Caco-2 (cell line): ENCODE data around the gene MID2. TPM values are rescaled to one million over a fixed set of nuclear protein-coding genes. Genes with fewer than 3 reads are reported as not detected.

Experiments used
- BruUV-seq: library from RNA; stranded (reverse); fragments of 400-500 nt; replicated peaks from 2 replicates; lab custom pipeline; 2021; lab: Mats Ljungman, UMichigan
- CTCF ChIA-PET: fragments of 300-600 bp; sonication (Branson Sonifier 250); formaldehyde crosslinking; loops from one replicate; lab custom pipeline; 2022; ENCODE audit warnings: antibody characterized with exemption; lab: Charles Lee
- POLR2A ChIA-PET: fragments of 300-600 bp; sonication (Branson Sonifier 250); formaldehyde crosslinking; loops from one replicate; lab custom pipeline; 2022; ENCODE audit warnings: antibody characterized with exemption; lab: Charles Lee
- DNase-seq, 2 experiments: peaks; one replicate each; pipeline versions ENCODE4 v3.0.0 to v3.0.0-alpha.2; 2020 to 2022
- H3K27me3 ChIP-seq: replicated peaks from 2 replicates; pipeline ENCODE4 v1.6.0; 2011; ENCODE audit warnings: low read length; ENCODE audit not compliant: control insufficient read depth, insufficient read depth
- H3K36me3 ChIP-seq: 2 replicates; pipeline ENCODE4 v1.5.1; 2011; ENCODE audit warnings: low read length; ENCODE audit not compliant: control insufficient read depth, insufficient read depth
- H3K4me1 ChIP-seq: fragments of 250-450 bp; sonication (Bioruptor Pico); 2 replicates; pipeline ENCODE4 v1.5.1; 2020; ENCODE audit warnings: mild to moderate bottlenecking
- H3K4me3 ChIP-seq: 2 replicates; pipeline ENCODE4 v1.5.1; 2011; ENCODE audit warnings: low read depth, mild to moderate bottlenecking, control low read depth, low read length
- H3K9me3 ChIP-seq: fragments of 250-450 bp; sonication (Bioruptor Pico); 2 replicates; pipeline ENCODE4 v1.5.1; 2020; ENCODE audit warnings: mild to moderate bottlenecking, moderate library complexity
- H3K27ac Mint-ChIP-seq: one replicate; pipeline ENCODE4 v1.8.0; 2022; ENCODE audit warnings: mixed read lengths; ENCODE audit not compliant: unreplicated experiment
- H3K27me3 Mint-ChIP-seq: one replicate; pipeline ENCODE4 v1.8.0; 2022; ENCODE audit warnings: mixed read lengths; ENCODE audit not compliant: insufficient read depth, unreplicated experiment
- H3K36me3 Mint-ChIP-seq: one replicate; pipeline ENCODE4 v1.8.0; 2022; ENCODE audit warnings: mild to moderate bottlenecking, mixed read lengths; ENCODE audit not compliant: insufficient read depth, unreplicated experiment
- H3K4me1 Mint-ChIP-seq: one replicate; pipeline ENCODE4 v1.8.0; 2022; ENCODE audit warnings: low read depth, mixed read lengths; ENCODE audit not compliant: unreplicated experiment
- H3K4me3 Mint-ChIP-seq: one replicate; pipeline ENCODE4 v1.8.0; 2022; ENCODE audit warnings: mild to moderate bottlenecking, moderate library complexity, mixed read lengths; ENCODE audit not compliant: unreplicated experiment
- H3K9me3 Mint-ChIP-seq: one replicate; pipeline ENCODE4 v1.8.0; 2022; ENCODE audit warnings: mixed read lengths; ENCODE audit not compliant: unreplicated experiment
- intact Hi-C: fragments of 100-400 bp; cut with micrococcal nuclease; formaldehyde crosslinking; loops from one replicate; pipeline ENCODE4 v1.10.0; 2022; ENCODE audit not compliant: unreplicated experiment
- total RNA-seq: library from RNA; stranded (reverse); gene quantifications from 2 replicates; pipeline ENCODE4 v1.2.3, GENCODE V29; 2022
- TF ChIP-seq, protein P1 (sequence below), 2 experiments: fragments of 200-600 bp in 1 of 2; IDR thresholded peaks; 1 replicate in 1 of 2; 2 replicates in 1 of 2; pipeline versions ENCODE4 v1.5.1 to v1.8.0; 2011 to 2022; ENCODE audit warnings: antibody characterized with exemption in 1 of 2, control low read depth in 1 of 2, inconsistent platforms in 1 of 2, low read depth in 1 of 2, low read length in 1 of 2, mild to moderate bottlenecking in 1 of 2, moderate library complexity in 1 of 2; ENCODE audit not compliant: insufficient read depth in 1 of 2, severe bottlenecking in 1 of 2, unreplicated experiment in 1 of 2

The MID2 gene
- total RNA-seq, 1 experiment from 2014 or later, result 1.9 TPM

- H3K9me3 Mint-ChIP-seq, result no peaks in the 10 kb centered on the region
- TF ChIP-seq, protein P1, sequence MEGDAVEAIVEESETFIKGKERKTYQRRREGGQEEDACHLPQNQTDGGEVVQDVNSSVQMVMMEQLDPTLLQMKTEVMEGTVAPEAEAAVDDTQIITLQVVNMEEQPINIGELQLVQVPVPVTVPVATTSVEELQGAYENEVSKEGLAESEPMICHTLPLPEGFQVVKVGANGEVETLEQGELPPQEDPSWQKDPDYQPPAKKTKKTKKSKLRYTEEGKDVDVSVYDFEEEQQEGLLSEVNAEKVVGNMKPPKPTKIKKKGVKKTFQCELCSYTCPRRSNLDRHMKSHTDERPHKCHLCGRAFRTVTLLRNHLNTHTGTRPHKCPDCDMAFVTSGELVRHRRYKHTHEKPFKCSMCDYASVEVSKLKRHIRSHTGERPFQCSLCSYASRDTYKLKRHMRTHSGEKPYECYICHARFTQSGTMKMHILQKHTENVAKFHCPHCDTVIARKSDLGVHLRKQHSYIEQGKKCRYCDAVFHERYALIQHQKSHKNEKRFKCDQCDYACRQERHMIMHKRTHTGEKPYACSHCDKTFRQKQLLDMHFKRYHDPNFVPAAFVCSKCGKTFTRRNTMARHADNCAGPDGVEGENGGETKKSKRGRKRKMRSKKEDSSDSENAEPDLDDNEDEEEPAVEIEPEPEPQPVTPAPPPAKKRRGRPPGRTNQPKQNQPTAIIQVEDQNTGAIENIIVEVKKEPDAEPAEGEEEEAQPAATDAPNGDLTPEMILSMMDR (IDR thresholded peaks at IDR 0.05; ENCODE audit: insufficient read depth in 1 of 2, low read depth in 1 of 2, low read length in 1 of 2, severe bottlenecking in 1 of 2, unreplicated experiment in 1 of 2), result no peak
- intact Hi-C loops, result no loop called here
Measured at GRCh38 chrX:107902721-107903120, 77.1 kb downstream of the MID2 start.

DNA sequence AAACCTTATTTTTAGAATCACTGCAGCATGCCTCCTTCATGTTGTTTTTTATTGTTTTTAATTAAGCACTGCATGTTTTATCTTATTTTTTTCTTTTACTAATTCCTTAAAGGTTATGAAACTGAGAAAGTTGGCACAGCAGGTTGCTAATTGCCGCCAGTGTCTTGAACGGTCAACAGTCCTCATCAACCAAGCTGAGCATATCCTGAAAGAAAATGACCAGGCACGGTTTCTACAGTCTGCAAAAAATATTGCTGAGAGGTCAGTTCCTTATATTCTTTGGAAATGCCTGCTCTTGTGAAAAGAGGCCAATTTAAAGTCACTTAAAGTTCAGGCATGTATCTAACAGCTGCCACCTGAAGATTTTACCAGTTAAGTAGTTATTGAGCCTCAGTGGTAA is 79.7 kb downstream of the MID2 start:
- Mint-ChIP-seq H3K9me3 (no peaks in the 10 kb centered on the region), H3K36me3 (peaks cover 6% of the 10 kb centered on the region), H3K4me1 (no peaks in the 10 kb centered on the region), H3K4me3 (no peak overlapping the region), H3K27ac (no peak overlapping the region), H3K27me3 (peaks cover 15% of the 10 kb centered on the region)
- intact Hi-C loops, result no loop called here
- TF ChIP-seq, protein P1 (IDR thresholded peaks at IDR 0.05; ENCODE audit: insufficient read depth in 1 of 2, low read depth in 1 of 2, low read length in 1 of 2, severe bottlenecking in 1 of 2, unreplicated experiment in 1 of 2), result no peak
- H3K4me1 ChIP-seq, result no peaks in the 10 kb centered on the region
- no peak overlapping the region for H3K4me3 ChIP-seq
- H3K9me3 ChIP-seq, result no peaks in the 10 kb centered on the region
- ChIA-PET CTCF (no interaction called here), POLR2A (no interaction called here)
- DNase-seq, result no peak
- H3K27me3 ChIP-seq, result no peaks in the 10 kb centered on the region
- H3K36me3 ChIP-seq, result no peaks in the 10 kb centered on the region
- BruUV-seq, result no TSS peak

More at GRCh38 chrX:107902721-107903120, 77.1 kb downstream of the MID2 start:
- BruUV-seq, result no TSS peak
- Histone ChIP-seq H3K4me3 (no peak overlapping the region), H3K36me3 (no peaks in the 10 kb centered on the region), H3K9me3 (no peaks in the 10 kb centered on the region), H3K4me1 (no peaks in the 10 kb centered on the region), H3K27me3 (no peaks in the 10 kb centered on the region)
- no peak overlapping the region for H3K27ac Mint-ChIP-seq
- H3K36me3 Mint-ChIP-seq, result peaks cover 5% of the 10 kb centered on the region
- CTCF ChIA-PET, result no interaction called here
- no peak overlapping the region for H3K4me3 Mint-ChIP-seq
- no peaks in the 10 kb centered on the region for H3K4me1 Mint-ChIP-seq
- peaks cover 14% of the 10 kb centered on the region for H3K27me3 Mint-ChIP-seq
- DNase-seq, result no peak
- POLR2A ChIA-PET, result no interaction called here

GRCh38 chrX:107924136-107924746 is 98.6 kb downstream of the MID2 start:
- BruUV-seq, result no TSS peak
- H3K36me3 Mint-ChIP-seq, result no peaks in the 10 kb centered on the region

More at GRCh38 chrX:107924136-107924746, 98.6 kb downstream of the MID2 start:
- H3K4me1 Mint-ChIP-seq, result no peaks in the 10 kb centered on the region
- H3K27me3 Mint-ChIP-seq, result peaks cover 6% of the 10 kb centered on the region
- TF ChIP-seq, protein P1 (IDR thresholded peaks at IDR 0.05; ENCODE audit: insufficient read depth in 1 of 2, low read depth in 1 of 2, low read length in 1 of 2, severe bottlenecking in 1 of 2, unreplicated experiment in 1 of 2), result no peak
- Histone ChIP-seq H3K4me1 (no peaks in the 10 kb centered on the region), H3K36me3 (no peaks in the 10 kb centered on the region), H3K27me3 (no peaks in the 10 kb centered on the region), H3K9me3 (no peaks in the 10 kb centered on the region), H3K4me3 (no peak overlapping the region)
- ChIA-PET POLR2A (no interaction called here), CTCF (no interaction called here)
- no peak overlapping the region for H3K27ac Mint-ChIP-seq
- no peaks in the 10 kb centered on the region for H3K9me3 Mint-ChIP-seq
- no peak overlapping the region for H3K4me3 Mint-ChIP-seq
- DNase-seq, result no peak
- intact Hi-C loops, result no loop called here
